K562 (cell line): Measurements from ENCODE around the gene TFE3. TPM values are rescaled to one million over a fixed set of nuclear protein-coding genes. Genes with fewer than 3 reads are reported as not detected.
A peak's percentile ranks its signal among the peaks of the same experiment; 100 is the strongest.

Experiments
- ATAC-seq: fragments of 200-7000 bp; cut with Tn5 transposase; 3 replicates; pipeline ENCODE4 v1.9.1; 2020; ENCODE audit warnings: moderate library complexity
- BruUV-seq: library from RNA; stranded (reverse); fragments of 400-500 nt; replicated peaks from 2 replicates; lab custom pipeline; 2021; lab: Mats Ljungman, UMichigan
- CTCF ChIA-PET: fragments of 300-600 bp; formaldehyde crosslinking; extraction: SDS; loops from one replicate; lab custom pipeline; 2021; ENCODE audit warnings: low intra/inter-chr PET ratio; lab: Yijun Ruan, JAX
- POLR2A ChIA-PET: fragments of 300-600, 350-650 bp; sonication (Branson Sonifier 250); formaldehyde crosslinking; extraction: SDS; loops from one replicate; lab custom pipeline; 2021; ENCODE audit warnings: antibody characterized with exemption, inconsistent platforms; lab: Yijun Ruan, JAX
- DNase-seq, 4 experiments: peaks; one replicate each; pipeline versions ENCODE4 v3.0.0 to v3.0.0-alpha.2; 2011 to 2018; ENCODE audit warnings: low spot score in 3 of 4, mixed read lengths in 3 of 4; ENCODE audit errors: extremely low read depth in 1 of 4
- FAIRE-seq: peaks from 2 replicates; lab custom pipeline; 2011; peaks lifted over from hg19 to GRCh38; lab: Jason Lieb, UNC
- H2AFZ ChIP-seq: 2 replicates; pipeline ENCODE4 v1.6.0; 2011; ENCODE audit warnings: low read depth, low read length, control low read depth, inconsistent platforms
- H3K27ac ChIP-seq: fragments of 200-600 bp; 3 replicates; pipeline ENCODE4 v1.8.0; 2011; ENCODE audit warnings: low read depth, mild to moderate bottlenecking, control low read depth, inconsistent platforms, low read length, moderate library complexity, mixed read lengths; ENCODE audit errors: extremely low read depth
- H3K27me3 ChIP-seq, 2 experiments: fragments of 300-600 bp in 1 of 2; 2 replicates in 1 of 2; 3 replicates in 1 of 2; pipeline versions ENCODE4 v1.6.0 to v1.8.0; 2011; ENCODE audit warnings: inconsistent platforms in 2 of 2, low read length in 2 of 2, mild to moderate bottlenecking in 1 of 2, mixed read lengths in 1 of 2, moderate library complexity in 1 of 2; ENCODE audit not compliant: control insufficient read depth in 2 of 2, insufficient read depth in 2 of 2
- H3K36me3 ChIP-seq: fragments of 300-600 bp; 3 replicates; pipeline ENCODE4 v1.8.0; 2011; ENCODE audit warnings: mild to moderate bottlenecking, low read length, inconsistent platforms; ENCODE audit not compliant: control insufficient read depth, insufficient read depth
- H3K4me1 ChIP-seq, 2 experiments: fragments of 200-600 bp in 1 of 2; replicated peaks in 1 of 2; 2 replicates in 1 of 2; 3 replicates in 1 of 2; pipeline versions ENCODE4 v1.5.1 to v1.8.0; 2011; ENCODE audit warnings: inconsistent platforms in 2 of 2, low read length in 2 of 2, mild to moderate bottlenecking in 1 of 2, mixed read lengths in 1 of 2, moderate library complexity in 1 of 2; ENCODE audit not compliant: control insufficient read depth in 2 of 2, insufficient read depth in 2 of 2
- H3K4me2 ChIP-seq: 2 replicates; pipeline ENCODE4 v1.6.1; 2011; ENCODE audit warnings: low read length, control low read depth, inconsistent platforms, mixed read lengths; ENCODE audit not compliant: insufficient read depth
- H3K4me3 ChIP-seq: fragments of 200-600 bp; sonication (generic), shearing (Covaris generic); 2 replicates; pipeline ENCODE4 v1.5.1; 2016; ENCODE audit warnings: control low read depth, inconsistent platforms
- H3K79me2 ChIP-seq: fragments of 200-600 bp; 3 replicates; pipeline ENCODE4 v1.8.0; 2011; ENCODE audit warnings: low read length, inconsistent platforms; ENCODE audit not compliant: control insufficient read depth, insufficient read depth
- H3K9ac ChIP-seq, 2 experiments: 2 replicates each; pipeline versions ENCODE4 v1.6.0 to v1.6.1; 2011; ENCODE audit warnings: low read depth in 2 of 2, low read length in 2 of 2, control low read depth in 1 of 2, inconsistent platforms in 1 of 2, mild to moderate bottlenecking in 1 of 2, mixed read lengths in 1 of 2; ENCODE audit not compliant: insufficient read depth in 1 of 2
- H3K9me1 ChIP-seq: one replicate; pipeline ENCODE4 v1.6.0; 2011; ENCODE audit warnings: inconsistent platforms, mild to moderate bottlenecking, low read length, moderate library complexity; ENCODE audit not compliant: control insufficient read depth, insufficient read depth
- H3K9me3 ChIP-seq: replicated peaks from 2 replicates; pipeline ENCODE4 v1.5.1; 2011; ENCODE audit warnings: low read depth, low read length, inconsistent platforms; ENCODE audit not compliant: control insufficient read depth, insufficient read depth
- H4K20me1 ChIP-seq: replicated peaks from 2 replicates; pipeline ENCODE4 v1.6.1; 2011; ENCODE audit warnings: low read length, inconsistent platforms, mixed read lengths; ENCODE audit not compliant: control insufficient read depth, insufficient read depth
- BCOR ChIP-seq: fragments of 450-650 bp; IDR thresholded peaks from 2 replicates; pipeline ENCODE4 v1.6.1; 2016
- C11orf30 ChIP-seq: fragments of 450-650 bp; IDR thresholded peaks from 2 replicates; pipeline ENCODE4 v1.6.1; 2016; ENCODE audit warnings: low read depth, mild to moderate bottlenecking
- CBFA2T3 ChIP-seq: fragments of 450-650 bp; IDR thresholded peaks from 2 replicates; pipeline ENCODE4 v1.6.1; 2017
- NCOA1 ChIP-seq: fragments of 450-650 bp; IDR thresholded peaks from 2 replicates; pipeline ENCODE4 v1.6.1; 2016; ENCODE audit warnings: low read depth
- SMARCA4 ChIP-seq: fragments of 450-650 bp; IDR thresholded peaks from 2 replicates; pipeline ENCODE4 v1.6.1; 2016
- SPI1 ChIP-seq: IDR thresholded peaks from 2 replicates; pipeline ENCODE4 v1.6.1; 2011; ENCODE audit warnings: low read depth, low read length, control low read depth, borderline replicate concordance
- ZNF224 ChIP-seq: sonication (generic); formaldehyde crosslinking; IDR thresholded peaks from 2 replicates; pipeline ENCODE4 v1.8.0; 2022; ENCODE audit warnings: mild to moderate bottlenecking, missing genetic modification reagents
- ZNF398 ChIP-seq: fragments of 250-450 bp; sonication (Bioruptor Pico); IDR thresholded peaks from 2 replicates; pipeline ENCODE4 v1.8.0; 2021; ENCODE audit warnings: moderate library complexity, mild to moderate bottlenecking, inconsistent platforms
- ZNF431 ChIP-seq: sonication (generic); formaldehyde crosslinking; IDR thresholded peaks from 2 replicates; pipeline ENCODE4 v1.8.0; 2022; ENCODE audit warnings: mild to moderate bottlenecking, missing genetic modification reagents
- WGBS: fragments of 100-300 bp; shearing (Covaris generic); methylation state at CpG from one replicate; pipeline ENCODE4 v1.1.6; 2016; ENCODE audit warnings: low coverage, mixed read lengths; ENCODE audit not compliant: insufficient coverage; ENCODE audit errors: missing lambda C conversion rate; 5-methylcytosine and 5-hydroxymethylcytosine counted together
- in situ Hi-C: fragments of 300-500 bp; cut with MboI; formaldehyde crosslinking; loops from 4 replicates; pipeline ENCODE4 v1.15.0; 2018; ENCODE audit warnings: inconsistent platforms, mixed read lengths
- intact Hi-C: fragments of 100-400 bp; cut with micrococcal nuclease; formaldehyde crosslinking; loops from 2 replicates; pipeline ENCODE4 v1.14.2; 2022
- polyA plus RNA-seq, 8 experiments: library from polyadenylated mRNA; depleted of rRNA in 4 of 8; stranded (reverse) in 5 of 8; unstranded in 3 of 8; fragments of >200 nt; fragmentation: Nextera tagmentation in 2 of 8; fragmentation: Illumina TruSeq in 1 of 8; extraction: Ambion mirVana in 2 of 8; extraction: Trizol in 1 of 8; gene quantifications; 2 replicates each; pipeline versions ENCODE4 v1.2.1 to v1.2.3, GENCODE V29; 2011 to 2014; ENCODE audit warnings: inconsistent platforms in 1 of 8, missing spikeins in 1 of 8
- total RNA-seq, 7 experiments: library from RNA; depleted of rRNA in 6 of 7; stranded (reverse); fragments of >200 nt in 6 of 7; fragmentation: Illumina TruSeq in 2 of 7; extraction: Trizol in 2 of 7; gene quantifications; 2 replicates each; pipeline versions ENCODE4 v1.2.1 to v1.2.3, GENCODE V29; 2011 to 2021; ENCODE audit warnings: low replicate concordance in 1 of 7
- TF ChIP-seq, protein P1 (sequence below): fragments of 450-650 bp; IDR thresholded peaks from 2 replicates; pipeline ENCODE4 v1.6.1; 2016; ENCODE audit warnings: antibody characterized with exemption
- TF ChIP-seq, protein P2 (sequence below): fragments of 250-450 bp; sonication (Bioruptor Pico); IDR thresholded peaks from 2 replicates; pipeline ENCODE4 v1.8.0; 2022; ENCODE audit warnings: moderate library complexity, mild to moderate bottlenecking, inconsistent platforms

The TFE3 gene
- total and polyA plus RNA-seq, 9 of the 15 experiments (the other 6 are each of a cell fraction or from before 2014, with no cell fraction given) = 1.9 to 20.3 (median 11.9) TPM

GRCh38 chrX:49089553-49089952 is 46.4 kb upstream of the TFE3 start (continued):
- TF ChIP-seq, protein P1, sequence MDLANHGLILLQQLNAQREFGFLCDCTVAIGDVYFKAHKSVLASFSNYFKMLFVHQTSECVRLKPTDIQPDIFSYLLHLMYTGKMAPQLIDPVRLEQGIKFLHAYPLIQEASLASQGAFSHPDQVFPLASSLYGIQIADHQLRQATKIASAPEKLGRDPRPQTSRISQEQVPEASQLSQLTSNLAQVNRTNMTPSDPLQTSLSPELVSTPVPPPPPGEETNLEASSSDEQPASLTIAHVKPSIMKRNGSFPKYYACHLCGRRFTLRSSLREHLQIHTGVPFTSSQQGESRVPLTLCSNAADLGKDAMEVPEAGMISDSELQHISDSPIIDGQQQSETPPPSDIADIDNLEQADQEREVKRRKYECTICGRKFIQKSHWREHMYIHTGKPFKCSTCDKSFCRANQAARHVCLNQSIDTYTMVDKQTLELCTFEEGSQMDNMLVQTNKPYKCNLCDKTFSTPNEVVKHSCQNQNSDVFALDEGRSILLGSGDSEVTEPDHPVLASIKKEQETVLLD = 0 out of 2 replicates have a peak, but pooled peaks have one; percentile 22
- TF ChIP-seq SMARCA4 (peak; percentile 77), BCOR (0 out of 2 replicates have a peak, but pooled peaks have one; percentile 11), ZNF431 (CRISPR knock-in tag) (no peak), C11orf30 (peak; percentile 68; the same call in 1 of the 2 replicates)

GRCh38 chrX:49082271-49082871 is 39.2 kb upstream of the TFE3 start:
- no TSS peak for BruUV-seq
- Histone ChIP-seq H3K79me2 (peaks cover 13% of the 10 kb centered on the region), H3K27ac (no peak overlapping the region), H3K9me3 (no peaks in the 10 kb centered on the region), H3K27me3 (no peaks in the 10 kb centered on the region), H2AFZ (no peak overlapping the region), H4K20me1 (no peaks in the 10 kb centered on the region), H3K9ac (no peak overlapping the region), H3K9me1 (no peaks in the 10 kb centered on the region)
- intact Hi-C loops (no loop called here), in situ Hi-C loops (no loop called here)
- POLR2A ChIA-PET = no interaction called here
- FAIRE-seq (no peak), ATAC-seq (no peak)
- TF ChIP-seq ZNF398 (CRISPR knock-in tag) = no peak
- TF ChIP-seq CBFA2T3 = peak; percentile 50
- TF ChIP-seq ZNF224 (CRISPR knock-in tag) = no peak
- no peak for TF ChIP-seq NCOA1
- peak; percentile 44; the same call in 1 of the 2 replicates for TF ChIP-seq SPI1
- TF ChIP-seq, protein P2, sequence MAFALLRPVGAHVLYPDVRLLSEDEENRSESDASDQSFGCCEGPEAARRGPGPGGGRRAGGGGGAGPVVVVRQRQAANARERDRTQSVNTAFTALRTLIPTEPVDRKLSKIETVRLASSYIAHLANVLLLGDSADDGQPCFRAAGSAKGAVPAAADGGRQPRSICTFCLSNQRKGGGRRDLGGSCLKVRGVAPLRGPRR (CRISPR knock-in tag) = no peak
- TF ChIP-seq, all 486 proteins: peak for 2
- H3K4me1 ChIP-seq = peaks cover 5 to 17% of the 10 kb centered on the region in 2 experiments; a peak in 3 of 5 replicates
- no peak overlapping the region for H3K4me2 ChIP-seq
- peaks cover 5% of the 10 kb centered on the region; the same call in 2 of the 3 replicates for H3K36me3 ChIP-seq
- DNase-seq = peak in 1 of 4 experiments; percentile 3
- CTCF ChIA-PET = no interaction called here
- 47% methylated on average over 3 of the region's 4 CpGs for WGBS
- no peak overlapping the region for H3K4me3 ChIP-seq
